Measurements from ENCODE around the gene UBE2H.
"Not testable (repeated sequence)": the region's sequence is repeated elsewhere in the genome, so short reads cannot be mapped to it uniquely, and the experiment has no call there.

Gene UBE2H

GRCh38 chr7:129907122-129907736, 45.5 kb downstream of the UBE2H start:
- no peak for ATAC-seq

DNA sequence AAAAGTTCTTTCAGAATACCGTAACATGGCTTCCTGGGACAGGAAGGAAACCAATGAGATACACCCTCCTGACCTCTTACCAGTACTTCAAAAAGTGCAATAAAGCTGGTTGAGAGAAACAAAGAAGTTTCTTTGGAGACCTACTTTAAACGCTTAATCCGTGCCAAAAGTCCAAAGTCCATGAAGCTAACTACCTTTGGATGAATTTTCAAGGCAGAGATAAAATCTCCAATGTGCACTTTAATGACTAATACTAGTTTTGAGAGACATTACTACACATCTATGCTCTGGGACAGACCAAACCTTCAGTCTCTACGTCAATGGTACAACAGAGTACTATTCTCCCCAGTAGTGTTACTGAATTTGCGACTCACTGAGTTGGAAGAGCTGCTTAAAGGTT, 46.1 kb downstream of the UBE2H start:
- ATAC-seq, result peak; percentile 88

DNA sequence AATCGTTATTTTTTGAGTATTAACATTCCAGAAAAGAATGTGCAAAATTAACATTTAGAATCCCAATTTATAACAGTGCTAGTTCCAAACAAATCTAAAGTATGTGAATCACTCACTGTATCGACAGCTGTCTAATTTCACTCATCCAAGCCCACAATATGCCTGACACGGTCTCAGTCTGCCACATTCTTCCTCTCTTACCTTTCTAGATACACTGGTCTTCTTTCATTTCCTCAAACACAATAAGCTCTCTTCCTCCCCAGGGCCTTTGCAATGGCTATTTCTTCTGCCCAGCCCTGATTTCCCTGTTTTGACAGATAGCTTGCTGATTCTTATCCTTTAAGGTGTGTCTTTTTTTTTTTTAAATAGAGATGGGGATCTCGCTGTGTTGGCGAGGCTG, 48.8 kb downstream of the UBE2H start:
- ATAC-seq, result no peak

DNA sequence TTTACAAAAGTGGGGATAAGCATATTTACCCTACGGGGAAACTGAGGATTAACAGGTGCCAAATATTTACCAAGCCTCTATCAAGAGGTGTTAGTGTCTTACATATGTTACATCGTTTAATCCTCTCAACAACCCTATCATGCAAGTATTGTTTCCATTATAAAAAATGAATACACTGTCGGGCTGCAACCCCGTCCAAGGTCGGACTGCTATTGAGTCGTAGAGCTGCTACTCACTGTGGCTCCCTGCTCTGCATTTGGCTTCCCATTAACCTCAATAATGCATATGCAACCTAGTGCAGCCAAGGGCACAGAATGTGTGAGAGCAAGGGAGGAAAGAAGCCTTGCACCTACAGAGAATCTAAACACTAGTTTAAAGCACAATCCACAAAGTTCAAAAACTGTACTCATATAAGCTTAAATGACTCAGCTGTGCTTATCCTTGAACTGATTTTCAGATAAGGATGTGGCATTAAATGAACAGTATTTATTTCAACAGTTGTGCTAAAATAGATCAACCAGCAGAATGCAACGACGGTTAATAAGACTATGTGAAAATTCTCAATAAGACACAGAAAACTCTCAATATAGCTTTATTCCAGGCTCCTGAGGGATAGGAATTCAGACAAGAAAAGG, 49.9 kb downstream of the UBE2H start:
- peak in 1 of 2 donors; percentile 25 for ATAC-seq

GRCh38 chr7:129898502-129899160, 54.1 kb downstream of the UBE2H start:
- ATAC-seq, result no peak

- ATAC-seq, result peak; percentile 48 to 55
Observed at GRCh38 chr7:129898007-129898406, 54.8 kb downstream of the UBE2H start.

DNA sequence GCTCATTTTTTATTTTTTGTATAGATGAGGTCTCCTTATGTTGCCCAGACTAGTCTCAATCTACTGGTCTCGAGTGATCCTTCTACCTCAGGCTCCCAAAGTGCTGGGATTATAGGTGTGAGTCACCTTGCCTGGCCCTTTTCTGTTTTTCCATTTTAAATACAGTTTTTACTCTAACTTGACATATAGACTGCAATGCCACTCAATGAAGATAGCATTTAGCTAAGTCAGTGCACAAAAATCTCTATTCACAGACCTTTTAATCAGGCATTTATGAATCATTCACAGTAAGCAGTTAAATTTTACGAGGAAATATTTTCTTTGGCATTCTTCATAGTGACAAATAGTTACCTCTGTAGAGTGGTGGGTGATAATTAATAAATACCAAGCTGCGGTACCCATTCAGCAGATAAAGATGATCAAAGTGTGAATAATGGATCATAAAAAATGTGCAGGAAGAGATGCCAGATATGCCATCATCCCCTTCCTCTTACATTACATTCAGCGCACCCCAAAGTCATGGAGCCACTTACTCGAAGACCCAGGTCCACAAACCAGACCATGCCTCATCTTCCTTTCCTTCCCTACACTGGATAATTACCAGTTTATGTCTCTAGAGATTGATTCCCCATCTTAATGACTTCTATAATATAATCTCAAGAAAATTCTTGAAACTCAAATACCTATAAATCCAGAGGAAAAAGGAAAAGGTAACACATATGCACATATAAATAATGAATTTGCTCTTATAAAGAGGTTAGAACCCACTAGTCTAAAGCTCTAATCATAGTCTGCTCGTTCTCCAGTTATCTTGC, 56.0 kb downstream of the UBE2H start:
- ATAC-seq, result no peak

DNA sequence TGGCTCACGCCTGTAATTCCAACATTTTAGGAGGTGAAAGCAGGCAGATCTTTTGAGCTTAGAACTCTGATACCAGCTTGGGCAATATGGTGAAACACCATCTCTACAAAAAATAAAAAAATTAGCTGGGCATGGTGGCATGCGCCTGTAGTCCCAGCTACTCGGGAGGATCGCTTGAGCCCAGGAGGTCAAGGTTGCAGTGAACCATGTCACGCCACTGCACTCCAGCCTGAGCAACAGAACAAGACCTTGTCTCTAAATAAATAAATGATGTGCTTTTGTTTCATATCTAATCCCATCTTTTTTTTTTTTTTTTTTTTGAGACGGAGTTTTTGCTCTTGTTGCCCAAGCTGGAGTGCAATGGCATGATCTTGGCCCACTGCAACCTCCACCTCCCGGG, 58.6 kb downstream of the UBE2H start:
- not testable (repeated sequence) for ATAC-seq

DNA sequence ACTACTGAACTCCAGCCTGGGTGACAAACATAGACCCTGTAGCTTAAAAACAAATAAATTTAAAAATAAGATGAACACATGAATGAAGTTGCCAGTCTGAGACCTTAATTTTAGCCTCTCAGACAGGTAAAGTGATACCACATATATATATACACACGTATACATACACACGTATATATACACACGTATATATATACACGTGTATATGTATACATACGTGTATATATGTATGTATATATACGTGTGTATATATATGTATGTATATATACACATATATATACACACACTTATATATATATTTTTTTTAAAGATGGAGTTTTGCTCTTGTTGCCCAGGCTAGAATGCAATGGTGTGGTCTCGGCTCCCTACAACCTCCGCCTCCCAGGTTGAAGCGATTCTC, 62.7 kb downstream of the UBE2H start:
- ATAC-seq, result no peak

DNA sequence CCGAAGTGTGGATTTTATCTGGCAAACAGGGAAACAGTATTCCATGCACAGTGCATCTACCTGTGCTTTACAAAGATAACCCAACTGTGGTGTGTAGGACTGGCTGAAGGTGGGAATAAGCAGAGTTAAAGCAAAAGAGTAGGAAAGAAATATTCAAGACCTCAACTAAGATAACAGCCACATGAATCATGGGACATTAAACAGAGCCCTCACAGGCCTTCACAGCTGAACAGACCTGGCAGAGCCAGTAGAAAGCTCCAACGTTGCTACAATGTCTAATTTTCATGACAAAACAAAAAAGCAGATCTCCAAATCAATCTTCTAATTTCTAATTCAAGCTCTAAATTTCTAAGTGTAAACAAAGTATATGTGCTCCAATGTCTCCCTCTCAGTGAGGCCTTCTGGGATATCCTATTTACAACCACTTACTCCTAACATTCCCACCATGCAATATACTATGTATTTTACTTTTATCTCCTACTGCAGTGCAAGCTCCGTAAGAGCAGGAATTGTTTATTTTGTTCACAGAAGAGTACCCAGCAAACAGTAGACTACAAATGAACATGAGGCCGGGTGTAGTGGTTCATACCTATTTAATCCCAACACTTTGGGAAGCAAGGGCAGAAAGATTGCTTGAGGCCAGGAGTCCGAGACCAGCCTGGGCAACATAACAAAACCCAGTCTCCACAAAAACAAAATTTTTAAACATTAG, 63.5 kb downstream of the UBE2H start:
- no peak for ATAC-seq

DNA sequence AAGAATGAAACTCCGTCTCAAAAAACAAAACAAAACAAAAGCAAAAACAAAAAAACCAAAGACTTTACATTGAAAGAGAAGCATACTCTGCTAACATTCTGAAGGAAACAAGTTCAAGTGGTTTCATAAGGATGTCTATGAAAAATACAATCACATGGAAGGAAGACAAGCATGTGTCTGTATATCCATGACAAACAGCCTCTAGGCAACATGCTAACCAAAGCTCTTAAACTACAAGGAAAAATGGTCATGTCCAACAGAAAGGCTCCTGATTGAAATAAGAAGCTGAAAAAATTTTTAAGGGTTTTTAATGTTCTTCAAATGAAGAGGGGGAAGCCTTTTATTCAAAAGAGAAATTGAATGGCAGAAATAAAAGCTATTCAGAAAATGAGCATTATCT, 64.9 kb downstream of the UBE2H start:
- no peak for ATAC-seq

DNA sequence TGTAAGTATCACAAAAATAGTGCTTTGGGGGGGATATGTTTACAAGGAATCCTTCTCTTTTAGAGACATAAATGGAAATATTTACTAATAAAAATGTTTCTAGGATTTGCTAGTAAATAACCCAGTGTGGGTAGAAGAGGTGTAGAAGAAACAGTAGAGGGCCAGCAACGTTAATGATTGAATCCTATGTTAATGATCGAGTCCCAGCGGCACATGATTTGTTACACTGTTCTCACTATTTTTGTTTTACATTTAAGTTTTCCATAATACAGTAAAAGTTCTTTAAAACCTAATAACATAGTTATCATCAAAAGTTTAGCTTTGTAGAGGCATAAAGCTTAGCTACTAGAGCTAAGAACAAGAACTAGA, 66.0 kb downstream of the UBE2H start:
- ATAC-seq, result no peak

DNA sequence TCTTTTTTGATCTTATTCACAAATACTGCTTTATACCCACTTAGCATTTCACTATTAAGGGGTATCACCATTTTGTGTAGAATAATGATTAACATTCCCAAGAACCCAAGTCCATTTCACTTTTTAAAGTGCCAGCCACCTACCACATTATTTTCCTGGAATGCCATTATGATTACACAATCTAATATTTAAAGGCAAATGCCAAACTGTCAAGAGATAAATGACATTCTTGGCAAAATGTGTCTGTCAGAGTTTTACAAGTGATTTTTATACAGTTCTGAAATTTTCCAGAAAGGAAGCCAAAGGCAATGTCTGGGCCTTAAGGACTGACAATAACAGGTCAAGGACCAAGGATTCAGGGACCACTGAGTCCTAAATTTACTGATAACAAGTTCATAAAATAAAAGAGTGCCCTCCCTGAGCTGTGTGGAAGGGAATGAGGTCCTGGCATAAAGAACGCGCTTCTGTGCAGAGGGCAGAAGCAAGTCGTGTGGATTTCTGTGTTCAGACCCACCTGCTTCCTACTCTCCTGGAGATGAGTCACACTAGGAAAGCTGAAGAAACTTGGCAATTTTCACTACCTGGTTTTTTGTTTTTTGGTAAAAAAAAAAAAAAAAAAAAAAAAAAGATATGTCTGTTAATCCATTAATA, 66.5 kb downstream of the UBE2H start:
- no peak for ATAC-seq

- no peak for ATAC-seq
Observed at GRCh38 chr7:129884495-129884894, 68.3 kb downstream of the UBE2H start.

DNA sequence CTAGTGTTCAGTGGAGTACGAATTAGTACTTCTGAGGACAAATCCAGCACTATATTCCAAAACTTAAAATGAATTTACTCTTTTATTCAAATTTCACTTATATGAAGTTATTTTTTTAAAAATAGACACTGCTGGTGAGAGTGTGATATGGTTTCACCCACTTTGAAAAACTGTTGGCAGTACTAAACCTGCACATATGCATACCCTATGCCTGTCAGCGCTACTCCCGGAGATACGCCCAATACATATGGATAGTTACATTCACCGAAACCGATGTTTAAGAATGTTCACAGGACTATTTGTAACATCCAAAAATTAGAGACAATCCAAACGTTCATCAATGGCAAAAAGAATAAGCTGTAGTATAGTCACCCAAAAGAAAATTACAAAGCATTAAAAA, 69.6 kb downstream of the UBE2H start:
- no peak for ATAC-seq

- no peak for ATAC-seq
Observed at GRCh38 chr7:129882531-129882930, 70.2 kb downstream of the UBE2H start.

DNA sequence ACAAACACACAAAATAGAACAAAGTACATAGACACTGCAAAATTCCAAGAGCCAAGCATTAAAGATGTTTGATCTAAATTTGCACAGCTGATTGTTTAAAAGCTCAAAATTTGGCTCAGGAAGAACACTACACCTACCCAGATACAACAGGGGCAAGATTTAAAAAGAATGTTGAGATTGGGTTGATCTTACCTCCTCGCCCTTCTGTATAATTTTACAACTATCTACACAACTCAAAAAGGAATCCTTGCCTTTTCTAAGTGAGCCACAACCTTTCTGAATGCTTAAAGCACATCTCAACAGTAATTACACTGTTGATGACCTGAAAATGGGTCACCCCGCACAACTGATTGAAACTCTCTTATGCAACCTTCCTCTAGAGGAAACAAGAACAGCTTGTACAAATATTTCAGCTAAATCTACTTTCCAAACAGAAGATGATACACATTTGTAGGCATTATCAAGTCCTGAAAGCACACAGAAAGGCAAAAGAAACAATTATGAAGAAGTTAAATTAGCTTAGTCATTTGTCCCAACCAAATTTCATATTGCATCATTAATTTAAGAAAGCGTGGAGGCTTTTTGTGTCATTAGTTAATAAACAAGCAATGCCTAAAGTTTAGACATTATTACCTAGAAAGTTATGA, 75.5 kb downstream of the UBE2H start:
- ATAC-seq, result no peak

GRCh38 chr7:129875745-129876411, 76.9 kb downstream of the UBE2H start:
- no peak for ATAC-seq

- ATAC-seq, result no peak
Observed at GRCh38 chr7:129875160-129875559, 77.6 kb downstream of the UBE2H start.

DNA sequence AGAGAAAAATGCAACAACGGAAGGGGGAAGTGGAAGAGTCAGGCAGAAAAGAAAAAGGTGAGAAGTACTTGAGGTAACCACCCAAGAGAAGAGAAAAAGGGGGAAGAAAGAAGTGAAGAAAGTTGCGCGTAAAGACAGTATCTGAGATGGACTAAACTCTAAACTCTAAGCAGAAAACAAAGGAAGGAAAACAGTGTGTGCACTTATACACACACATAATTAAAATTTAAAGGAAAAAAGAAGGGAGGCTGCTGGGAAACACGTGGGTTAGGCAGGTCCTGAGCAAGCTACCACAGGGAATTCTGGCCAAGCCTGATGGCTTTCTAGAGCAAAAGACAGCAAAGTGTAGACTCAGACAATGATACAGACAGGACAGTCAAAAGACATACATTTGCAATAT, 78.0 kb downstream of the UBE2H start:
- ATAC-seq, result no peak

DNA sequence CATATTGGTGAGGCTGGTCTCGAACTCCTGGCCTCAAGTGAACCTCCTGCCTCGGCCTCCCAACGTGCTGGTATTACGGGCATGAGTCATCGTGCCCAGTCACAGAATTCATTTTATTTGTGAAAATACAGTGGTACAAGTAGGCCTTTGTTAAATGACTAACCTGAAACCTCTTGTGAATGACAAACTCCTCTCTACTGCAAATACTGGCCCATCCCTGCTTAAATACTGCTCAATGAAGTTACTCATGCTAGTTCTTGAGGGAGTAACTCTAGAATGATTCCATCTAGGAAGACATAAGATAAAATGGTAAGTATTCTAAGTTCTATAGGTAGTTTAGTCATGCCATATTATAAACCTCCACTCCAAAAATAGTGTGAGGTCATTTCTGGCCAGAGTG, 80.7 kb downstream of the UBE2H start:
- peak in 1 of 2 donors; percentile 59 for ATAC-seq

All from activated CD4-positive, CD25-positive, alpha-beta regulatory T cell treated with anti-CD3 and anti-CD28 coated beads, Interleukin-2, amount 50 U/mL, for 24 hours (primary cell).